ENCODE measurements around the gene SSBP4.

The SSBP4 gene

GRCh38 chr19:18475004-18475453 lies 55.8 kb downstream of the SSBP4 start:
- no peak for DNase-seq (ENCODE audit: extremely low spot score)
- TF ChIP-seq CTCF (IDR thresholded peaks at IDR 0.05; ENCODE audit: control extremely low read depth, extremely low read depth, low read depth, missing control alignments), result no peak
- POLR2A ChIA-PET, result no interaction called here
- CTCF ChIA-PET, result interaction anchor here (1.1 to 2.8 kb wide), 4 partner anchors 10 to 45 kb away, joined by 5 to 16 read pairs (median 6); no protein-coding TSS in a partner anchor

GRCh38 chr19:18475762-18476331 lies 56.6 kb downstream of the SSBP4 start:
- no peak for TF ChIP-seq CTCF (IDR thresholded peaks at IDR 0.05; ENCODE audit: control extremely low read depth, extremely low read depth, low read depth, missing control alignments)
- no peak for DNase-seq (ENCODE audit: extremely low spot score)
- CTCF ChIA-PET, result interaction anchor here (0.5 to 1.4 kb wide), 2 partner anchors 14 to 1787 kb away, joined by 3 read pairs; no protein-coding TSS in a partner anchor
- POLR2A ChIA-PET, result no interaction called here

- ChIA-PET CTCF (interaction anchor here (0.5 to 1.4 kb wide), 2 partner anchors 15 to 1786 kb away, joined by 3 read pairs; no protein-coding TSS in a partner anchor), POLR2A (interaction anchor here (0.6 kb wide), 1 partner anchor 48 kb away, joined by 9 read pairs; no protein-coding TSS in a partner anchor)
- no peak for TF ChIP-seq CTCF (IDR thresholded peaks at IDR 0.05; ENCODE audit: control extremely low read depth, extremely low read depth, low read depth, missing control alignments)
- DNase-seq (ENCODE audit: extremely low spot score), result no peak
These were observed 57.4 kb downstream of the SSBP4 start for GRCh38 chr19:18476507-18477041.

GRCh38 chr19:18477042-18477779 lies 58.0 kb downstream of the SSBP4 start:
- ChIA-PET CTCF (interaction anchor here (0.9 to 1.4 kb wide), 2 partner anchors 16 to 390 kb away, joined by 3 read pairs; no protein-coding TSS in a partner anchor), POLR2A (no interaction called here)
- TF ChIP-seq CTCF (IDR thresholded peaks at IDR 0.05; ENCODE audit: control extremely low read depth, extremely low read depth, low read depth, missing control alignments), result no peak
- no peak for DNase-seq (ENCODE audit: extremely low spot score)

- POLR2A ChIA-PET, result interaction anchor here (0.5 kb wide), 1 partner anchor 36 kb away, joined by 5 read pairs; no protein-coding TSS in a partner anchor
- no peak for TF ChIP-seq CTCF (IDR thresholded peaks at IDR 0.05; ENCODE audit: control extremely low read depth, extremely low read depth, low read depth, missing control alignments)
- CTCF ChIA-PET, result interaction anchor here (0.7 to 5.8 kb wide), 7 partner anchors 8 to 389 kb away, joined by 3 to 24 read pairs (median 4); no protein-coding TSS in a partner anchor
- no peak for DNase-seq (ENCODE audit: extremely low spot score)
These were observed 58.8 kb downstream of the SSBP4 start for GRCh38 chr19:18477974-18478373.

All from GM10248 (cell line).